ENCODE data around the gene CLCN1.
"Not testable (repeated sequence)": the region's sequence is repeated elsewhere in the genome, so short reads cannot be mapped to it uniquely, and the experiment has no call there.

The CLCN1 gene

GRCh38 chr7:143315776-143316175 lies at the start of gene CLCN1:
TSS of gene CLCN1 (plus strand) at chr7:143316111. CDS start at chr7:143316213, 102 bp downstream.
- DNase-seq, result no peak

- no peak for DNase-seq
These were observed 46.7 kb upstream of the CLCN1 start for GRCh38 chr7:143269251-143269650.

GRCh38 chr7:143271240-143271639 lies 44.7 kb upstream of the CLCN1 start:
- DNase-seq, result no peak

GRCh38 chr7:143272871-143273270 lies 43.0 kb upstream of the CLCN1 start:
- DNase-seq, result no peak

- no peak for DNase-seq
These were observed 36.5 kb upstream of the CLCN1 start for GRCh38 chr7:143279186-143280098.

- DNase-seq, result no peak
These were observed 35.8 kb upstream of the CLCN1 start for GRCh38 chr7:143280160-143280559.

- no peak for DNase-seq
These were observed 35.3 kb upstream of the CLCN1 start for GRCh38 chr7:143280566-143280965.

GRCh38 chr7:143281529-143281928 lies 34.4 kb upstream of the CLCN1 start:
- DNase-seq, result no peak

- no peak for DNase-seq
These were observed 33.8 kb upstream of the CLCN1 start for GRCh38 chr7:143282124-143282523.

GRCh38 chr7:143283381-143283780 lies 32.5 kb upstream of the CLCN1 start:
- no peak for DNase-seq

GRCh38 chr7:143284591-143285469 lies 31.1 kb upstream of the CLCN1 start, which contains the start of gene TMEM139:
TSS of gene TMEM139 (plus strand) at chr7:143284958. CDS start at chr7:143285958, 1,000 bp downstream.
- DNase-seq, result no peak

GRCh38 chr7:143285470-143285778 lies 30.5 kb upstream of the CLCN1 start:
- no peak for DNase-seq

GRCh38 chr7:143285806-143286521 lies 29.9 kb upstream of the CLCN1 start:
- DNase-seq, result no peak

GRCh38 chr7:143286522-143286890 lies 29.4 kb upstream of the CLCN1 start:
- DNase-seq, result no peak

- DNase-seq, result no peak
These were observed 28.5 kb upstream of the CLCN1 start for GRCh38 chr7:143287339-143287934.

- peak; percentile 96 for DNase-seq
These were observed 27.7 kb upstream of the CLCN1 start, which contains the start of gene CASP2 for GRCh38 chr7:143287935-143288826. TSS of gene CASP2 (plus strand) at chr7:143288351. CDS start at chr7:143288456, 105 bp downstream.

- no peak for DNase-seq
These were observed 27.1 kb upstream of the CLCN1 start for GRCh38 chr7:143288836-143289235.

- no peak for DNase-seq
These were observed 26.5 kb upstream of the CLCN1 start for GRCh38 chr7:143289421-143289820.

GRCh38 chr7:143289888-143290287 lies 26.0 kb upstream of the CLCN1 start:
- DNase-seq, result not testable (repeated sequence)

- no peak for DNase-seq
These were observed 25.6 kb upstream of the CLCN1 start for GRCh38 chr7:143290293-143290692.

- no peak for DNase-seq
These were observed 23.0 kb upstream of the CLCN1 start for GRCh38 chr7:143292876-143293275.

GRCh38 chr7:143295870-143296269 lies 20.0 kb upstream of the CLCN1 start:
- no peak for DNase-seq
